ENCODE data around the gene ZNF688.

- no peak for TF ChIP-seq CTCF (IDR thresholded peaks at IDR 0.05; ENCODE audit: low read depth, low read length, missing input control)
- no peak for TF ChIP-seq SP1 (IDR thresholded peaks at IDR 0.05)
- no peak for TF ChIP-seq TAF1 (conservative IDR thresholded peaks at IDR 0.05)
- TF ChIP-seq ATF3 (IDR thresholded peaks at IDR 0.05), result no peak
- TF ChIP-seq JUND (IDR thresholded peaks at IDR 0.05), result no peak
- no peak for TF ChIP-seq YY1 (IDR thresholded peaks at IDR 0.05)
- no peak for TF ChIP-seq RAD21 (IDR thresholded peaks at IDR 0.05)
- TF ChIP-seq MAX (IDR thresholded peaks at IDR 0.05), result no peak
These were observed 11.3 kb upstream of the ZNF688 start for GRCh38 chr16:30582611-30583340.

Measured in liver (tissue), 3 donors.